Liver (tissue), 9 donors: ENCODE data around the gene TNS1. TPM values are rescaled to one million over a fixed set of nuclear protein-coding genes. Genes with fewer than 3 reads are reported as not detected.

Source experiments
- DNase-seq: peaks from one replicate; pipeline ENCODE4 v3.0.0-alpha.2; 2017; ENCODE audit warnings: low spot score
- H3K27ac ChIP-seq, 2 donors: one replicate each; pipeline ENCODE4 v1.7.0; 2013; ENCODE audit warnings: inconsistent platforms in 2 of 2, low read length in 2 of 2, control low read depth in 1 of 2, low read depth in 1 of 2, mild to moderate bottlenecking in 1 of 2
- H3K27me3 ChIP-seq, 4 donors: one replicate each; pipeline versions ENCODE4 v1.6.1 to v1.7.0; 2013; ENCODE audit warnings: low read length in 3 of 4, inconsistent platforms in 1 of 4, mild to moderate bottlenecking in 1 of 4, moderate library complexity in 1 of 4; ENCODE audit not compliant: control insufficient read depth in 4 of 4, insufficient read depth in 4 of 4
- H3K36me3 ChIP-seq, 4 donors: one replicate each; pipeline versions ENCODE4 v1.6.1 to v1.7.0; 2013; ENCODE audit warnings: low read length in 3 of 4, mild to moderate bottlenecking in 3 of 4, low read depth in 1 of 4, moderate library complexity in 1 of 4; ENCODE audit not compliant: control insufficient read depth in 4 of 4, insufficient read depth in 3 of 4
- H3K4me1 ChIP-seq, 4 donors: one replicate each; pipeline versions ENCODE4 v1.6.1 to v1.7.0; 2013; ENCODE audit warnings: low read length in 3 of 4, mild to moderate bottlenecking in 3 of 4, moderate library complexity in 1 of 4; ENCODE audit not compliant: control insufficient read depth in 4 of 4, insufficient read depth in 4 of 4
- H3K4me3 ChIP-seq, 3 donors: one replicate each; pipeline versions ENCODE4 v1.6.1 to v1.7.0; 2013; ENCODE audit warnings: low read length in 3 of 3, control low read depth in 1 of 3, low read depth in 1 of 3, mild to moderate bottlenecking in 1 of 3
- H3K9ac ChIP-seq, 2 donors: one replicate each; pipeline ENCODE4 v1.7.0; 2013; ENCODE audit warnings: low read length in 2 of 2, mild to moderate bottlenecking in 2 of 2, moderate library complexity in 2 of 2, control low read depth in 1 of 2, low read depth in 1 of 2
- H3K9me3 ChIP-seq, 4 donors: one replicate each; pipeline versions ENCODE4 v1.6.1 to v1.7.0; 2013; ENCODE audit warnings: low read length in 3 of 4; ENCODE audit not compliant: control insufficient read depth in 4 of 4
- CTCF ChIP-seq: fragments of 150-350 bp; IDR thresholded peaks from 2 replicates; pipeline ENCODE4 v1.5.1; 2017; ENCODE audit warnings: improper control_type of control experiment, low read depth, low read length; ENCODE audit not compliant: missing input control
- EGR1 ChIP-seq, 2 donors: IDR thresholded peaks; 2 replicates each; pipeline ENCODE4 v1.6.1; 2016 to 2018; ENCODE audit warnings: antibody characterized with exemption in 2 of 2, low read depth in 2 of 2
- FOXA1 ChIP-seq: IDR thresholded peaks from 2 replicates; pipeline ENCODE4 v1.6.1; 2016; ENCODE audit warnings: antibody characterized with exemption
- FOXA2 ChIP-seq: IDR thresholded peaks from 2 replicates; pipeline ENCODE4 v1.6.1; 2016; ENCODE audit warnings: antibody characterized with exemption
- GABPA ChIP-seq, 2 donors: IDR thresholded peaks in 1 of 2; conservative IDR thresholded peaks in 1 of 2; 2 replicates each; pipeline ENCODE4 v1.6.1; 2016; ENCODE audit warnings: antibody characterized with exemption in 2 of 2, mild to moderate bottlenecking in 1 of 2, moderate library complexity in 1 of 2
- HNF4A ChIP-seq, 2 donors: conservative IDR thresholded peaks; 2 replicates each; pipeline ENCODE4 v1.6.1; 2016; ENCODE audit warnings: antibody characterized with exemption in 2 of 2, mild to moderate bottlenecking in 2 of 2
- HNF4G ChIP-seq: IDR thresholded peaks from 2 replicates; pipeline ENCODE4 v1.6.1; 2016; ENCODE audit warnings: antibody characterized with exemption
- JUND ChIP-seq, 2 donors: IDR thresholded peaks; 2 replicates each; pipeline ENCODE4 v1.6.1; 2016; ENCODE audit warnings: antibody characterized with exemption in 2 of 2
- NR2F2 ChIP-seq: IDR thresholded peaks from 2 replicates; pipeline ENCODE4 v1.6.1; 2016; ENCODE audit warnings: antibody characterized with exemption
- RAD21 ChIP-seq, 2 donors: IDR thresholded peaks; 2 replicates each; pipeline ENCODE4 v1.6.1; 2016; ENCODE audit warnings: antibody characterized with exemption in 2 of 2, mild to moderate bottlenecking in 2 of 2
- REST ChIP-seq: IDR thresholded peaks from 2 replicates; pipeline ENCODE4 v1.6.1; 2016; ENCODE audit warnings: antibody characterized with exemption, mild to moderate bottlenecking
- RXRA ChIP-seq, 2 donors: IDR thresholded peaks; 2 replicates each; pipeline ENCODE4 v1.6.1; 2017 to 2018; ENCODE audit warnings: antibody characterized with exemption in 2 of 2, mild to moderate bottlenecking in 1 of 2
- SP1 ChIP-seq: IDR thresholded peaks from 2 replicates; pipeline ENCODE4 v1.6.1; 2018; ENCODE audit warnings: antibody characterized with exemption, mild to moderate bottlenecking
- TAF1 ChIP-seq: conservative IDR thresholded peaks from 2 replicates; pipeline ENCODE4 v1.6.1; 2016; ENCODE audit warnings: antibody characterized with exemption, mild to moderate bottlenecking
- YY1 ChIP-seq: IDR thresholded peaks from 2 replicates; pipeline ENCODE4 v1.6.1; 2016; ENCODE audit warnings: antibody characterized with exemption, mild to moderate bottlenecking
- ZBTB33 ChIP-seq: IDR thresholded peaks from 2 replicates; pipeline ENCODE4 v1.6.1; 2016; ENCODE audit warnings: antibody characterized with exemption
- WGBS: extraction: QIAGEN DNeasy Blood & Tissue Kit; methylation state at CpG from one replicate; pipeline ENCODE4 v1.1.7; 2013; 5-methylcytosine and 5-hydroxymethylcytosine counted together
- polyA plus RNA-seq, 2 donors: library from polyadenylated mRNA; stranded (reverse) in 1 of 2; unstranded in 1 of 2; fragments of 200-250 nt in 1 of 2; fragments of >200 nt in 1 of 2; fragmentation: Nextera tagmentation in 1 of 2; extraction: Ambion mirVana in 1 of 2; gene quantifications; one replicate each; pipeline versions ENCODE4 v1.2.1 to v1.2.3, GENCODE V29; 2013 to 2015
- total RNA-seq, 2 donors: library from RNA; depleted of rRNA; stranded (reverse); fragments of >200 nt; gene quantifications; one replicate each; pipeline ENCODE4 v1.2.3, GENCODE V29; 2014
- TF ChIP-seq, protein P1 (sequence below): IDR thresholded peaks from 2 replicates; pipeline ENCODE4 v1.6.1; 2016; ENCODE audit warnings: antibody characterized with exemption
- donor health status: healthy.
- donor health status: healthy.
- donor health status: healthy.
- donor health status: healthy.
- donor health status: healthy.

Gene TNS1
- total and polyA plus RNA-seq, 4 donors: 16.3 to 128 (median 57.3) TPM

DNA sequence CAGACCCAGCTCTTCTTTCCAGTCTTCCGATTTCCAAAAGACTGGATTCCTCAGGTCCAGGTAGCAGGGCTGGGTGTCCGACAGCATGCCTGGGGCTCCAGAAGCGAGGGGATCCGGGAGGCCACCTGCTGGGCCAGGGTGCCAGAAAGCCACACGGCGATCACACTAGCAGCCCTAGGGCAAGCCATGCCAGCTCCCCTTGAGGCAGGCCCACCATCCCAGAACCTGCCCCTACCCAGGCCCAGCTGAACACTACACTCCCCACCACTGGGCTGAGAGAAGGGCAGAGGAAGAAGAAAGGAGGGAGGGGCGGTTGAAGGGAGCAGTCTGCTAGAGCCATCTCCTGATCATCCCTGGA lies 163.1 kb downstream of the TNS1 start:
- Histone ChIP-seq H3K4me1 (peaks cover 0 to 5% (median 0%) of the 10 kb centered on the region in 4 donors), H3K9ac (no peak overlapping the region), H3K27me3 (no peaks in the 10 kb centered on the region), H3K4me3 (no peak overlapping the region), H3K9me3 (no peaks in the 10 kb centered on the region), H3K27ac (no peak overlapping the region), H3K36me3 (peaks cover 6 to 45% (median 21%) of the 10 kb centered on the region in 4 donors)
- 96% methylated on average over 7 of the region's 7 CpGs for WGBS
- no peak for DNase-seq
- no peak for TF ChIP-seq YY1
- TF ChIP-seq FOXA2: no peak
- TF ChIP-seq TAF1: no peak

DNA sequence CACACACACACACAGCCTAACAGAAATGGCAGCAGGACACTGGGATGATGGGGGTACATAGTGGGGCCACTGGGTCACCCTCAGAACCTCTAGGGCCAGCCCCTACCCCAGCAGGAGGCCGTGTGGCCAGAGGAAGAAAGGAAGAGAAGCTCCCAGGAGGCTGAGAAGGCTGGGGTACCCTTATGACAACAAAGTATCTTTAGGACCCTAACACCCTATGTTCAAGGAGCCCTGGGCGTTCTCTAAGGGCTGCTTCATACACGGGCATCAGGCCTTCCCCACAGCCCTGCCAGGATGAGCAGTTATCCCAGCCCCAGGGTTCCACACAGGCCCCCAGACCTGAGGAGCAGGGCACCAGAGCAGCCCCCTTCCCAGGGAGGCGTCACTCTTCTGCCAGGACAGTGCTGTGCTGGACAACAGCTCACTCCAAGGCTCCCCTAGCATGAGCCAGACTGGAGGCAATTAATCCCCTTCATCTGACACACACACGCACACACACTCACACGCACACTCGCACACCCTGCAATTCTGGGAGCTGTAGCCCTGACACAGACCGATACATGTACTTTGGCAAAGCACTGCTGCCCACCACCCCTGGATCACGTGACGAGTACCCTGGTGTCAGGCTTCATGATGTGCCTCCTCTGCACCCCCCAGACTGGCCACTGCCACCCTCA lies 163.6 kb downstream of the TNS1 start:
- Histone ChIP-seq H3K4me3 (no peak overlapping the region), H3K9me3 (no peaks in the 10 kb centered on the region), H3K27ac (no peak overlapping the region), H3K36me3 (peaks cover 7 to 49% (median 25%) of the 10 kb centered on the region in 4 donors), H3K4me1 (peaks cover 0 to 5% (median 0%) of the 10 kb centered on the region in 4 donors), H3K27me3 (no peaks in the 10 kb centered on the region), H3K9ac (no peak overlapping the region)
- DNase-seq: no peak
- TF ChIP-seq HNF4A (conservative IDR thresholded peaks at IDR 0.05) (no peak), REST (no peak)
- 91% methylated on average over 10 of the region's 10 CpGs for WGBS

- Histone ChIP-seq H3K4me1 (peaks cover 0 to 5% (median 0%) of the 10 kb centered on the region in 4 donors), H3K9ac (no peak overlapping the region), H3K36me3 (peaks cover 7 to 52% (median 24%) of the 10 kb centered on the region in 4 donors), H3K27ac (no peak overlapping the region), H3K27me3 (no peaks in the 10 kb centered on the region), H3K9me3 (no peaks in the 10 kb centered on the region), H3K4me3 (no peak overlapping the region)
- DNase-seq: no peak
- WGBS: 80% methylated on average over 5 of the region's 5 CpGs
- no peak for TF ChIP-seq HNF4A (conservative IDR thresholded peaks at IDR 0.05)
- TF ChIP-seq CTCF: no peak
- TF ChIP-seq RAD21 (IDR thresholded peaks at IDR 0.05): no peak
- TF ChIP-seq, protein P1, sequence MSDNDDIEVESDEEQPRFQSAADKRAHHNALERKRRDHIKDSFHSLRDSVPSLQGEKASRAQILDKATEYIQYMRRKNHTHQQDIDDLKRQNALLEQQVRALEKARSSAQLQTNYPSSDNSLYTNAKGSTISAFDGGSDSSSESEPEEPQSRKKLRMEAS: no peak
- TF ChIP-seq FOXA1: no peak
- no peak for TF ChIP-seq REST
- TF ChIP-seq NR2F2: no peak
- no peak for TF ChIP-seq SP1
- no peak for TF ChIP-seq HNF4G
- TF ChIP-seq RXRA (IDR thresholded peaks at IDR 0.05): no peak
- no peak for TF ChIP-seq TAF1
- no peak for TF ChIP-seq YY1
- no peak for TF ChIP-seq GABPA (IDR thresholded peaks at IDR 0.05 in 1 of 2, conservative IDR thresholded peaks at IDR 0.05 in 1 of 2)
- no peak for TF ChIP-seq JUND (IDR thresholded peaks at IDR 0.05)
- TF ChIP-seq EGR1 (IDR thresholded peaks at IDR 0.05; ENCODE audit: low read depth in 2 of 2): no peak
- no peak for TF ChIP-seq ZBTB33
- TF ChIP-seq FOXA2: no peak
These were observed 164.4 kb downstream of the TNS1 start for GRCh38 chr2:217838409-217838831.
